GM18951 (cell line): ENCODE measurements around the gene SSBP3.

Experiments used
- POLR2A ChIP-seq: IDR thresholded peaks from 4 replicates; pipeline ENCODE4 v1.6.1; 2011; ENCODE audit warnings: mild to moderate bottlenecking; ENCODE audit not compliant: insufficient read length, insufficient read depth; ENCODE audit errors: extremely low read depth
- in situ Hi-C: fragments of 300-500 bp; cut with MboI; formaldehyde crosslinking; loops from one replicate; pipeline ENCODE4 v1.12.0; 2022; ENCODE audit warnings: low sequenced_read_pairs, mixed read lengths, inconsistent platforms; ENCODE audit not compliant: unreplicated experiment

Gene SSBP3

GRCh38 chr1:54328066-54328636 lies 78.0 kb downstream of the SSBP3 start:
- no peak for TF ChIP-seq POLR2A
- in situ Hi-C loops: no loop called here

GRCh38 chr1:54327386-54328065 lies 78.7 kb downstream of the SSBP3 start:
- TF ChIP-seq POLR2A: no peak
- in situ Hi-C loops: no loop called here

DNA sequence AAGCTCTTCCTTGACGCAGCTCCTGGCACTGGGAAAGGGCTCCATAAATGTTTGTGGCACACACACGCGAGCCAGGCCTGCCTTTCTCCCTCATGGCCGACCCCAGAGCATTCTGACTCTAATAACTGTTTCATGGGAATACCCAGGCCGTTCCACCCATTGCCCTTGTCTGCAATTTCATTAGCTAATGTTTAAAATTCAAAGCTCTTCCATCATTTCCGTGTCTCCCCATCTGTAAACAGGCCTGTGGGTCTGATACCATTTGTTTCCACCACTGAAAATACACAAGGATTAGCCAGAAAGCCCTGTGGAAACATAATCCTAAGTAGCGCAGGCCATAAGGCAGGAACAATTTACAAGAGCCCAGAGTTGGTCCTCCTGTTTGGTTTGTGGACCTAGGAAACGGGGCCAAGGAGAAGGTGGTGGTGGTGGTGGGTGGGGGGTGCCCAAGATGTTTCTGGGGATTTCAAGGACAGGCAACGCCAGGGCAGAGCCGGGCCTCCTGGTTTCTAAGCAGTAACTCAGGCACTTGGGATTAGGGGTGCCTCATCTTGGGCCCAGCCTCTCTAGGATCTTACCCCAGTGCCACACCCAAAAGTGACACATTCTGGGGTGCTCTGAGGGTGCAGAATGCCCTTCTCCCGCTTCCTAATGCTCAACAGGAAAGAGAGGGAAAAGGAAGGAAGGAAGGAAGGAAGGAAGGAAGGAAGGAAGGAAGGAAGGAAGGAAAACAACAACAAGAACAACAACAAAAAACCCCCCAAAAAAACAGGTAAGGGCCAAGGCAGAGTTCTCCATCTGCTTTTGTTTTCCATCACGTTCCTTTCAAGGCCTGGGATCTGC lies 79.4 kb downstream of the SSBP3 start:
- no peak for TF ChIP-seq POLR2A
- in situ Hi-C loops: no loop called here

DNA sequence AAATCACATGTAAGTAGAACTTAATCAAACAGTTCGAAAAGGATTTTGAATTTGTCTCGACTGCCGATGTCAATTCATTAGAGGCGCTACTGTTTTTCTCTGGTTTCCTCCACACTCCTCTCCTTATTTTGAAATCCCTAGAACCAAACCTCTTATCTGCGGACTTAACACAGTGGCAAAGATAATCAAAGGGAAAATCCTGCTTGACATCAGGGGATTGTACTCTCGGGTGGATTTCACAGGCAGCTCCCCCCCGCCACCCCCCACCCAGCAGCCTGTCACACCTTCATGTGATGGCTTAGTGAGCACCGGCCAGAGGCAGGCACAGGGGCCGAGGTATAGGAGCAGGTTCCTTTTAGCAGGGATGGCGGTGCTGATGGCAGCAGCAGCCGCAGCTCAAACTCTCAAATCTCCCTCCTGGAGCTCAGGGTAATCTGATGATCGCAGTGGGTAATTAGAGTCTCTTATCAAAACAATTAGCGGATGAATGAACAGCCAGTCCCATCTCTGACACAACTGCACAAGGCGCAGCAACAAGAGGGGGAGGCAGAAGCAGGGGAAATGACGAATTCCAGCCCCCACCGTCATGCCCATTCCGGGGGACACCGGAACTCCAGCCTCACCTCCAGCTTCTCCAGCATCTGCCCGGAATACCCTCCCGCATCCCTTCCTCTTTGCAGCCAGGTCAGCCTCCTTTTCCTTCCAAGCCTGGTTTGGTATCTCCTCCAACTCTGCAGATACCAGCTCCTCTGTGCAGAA lies 80.3 kb downstream of the SSBP3 start:
- in situ Hi-C loops: no loop called here
- no peak for TF ChIP-seq POLR2A

DNA sequence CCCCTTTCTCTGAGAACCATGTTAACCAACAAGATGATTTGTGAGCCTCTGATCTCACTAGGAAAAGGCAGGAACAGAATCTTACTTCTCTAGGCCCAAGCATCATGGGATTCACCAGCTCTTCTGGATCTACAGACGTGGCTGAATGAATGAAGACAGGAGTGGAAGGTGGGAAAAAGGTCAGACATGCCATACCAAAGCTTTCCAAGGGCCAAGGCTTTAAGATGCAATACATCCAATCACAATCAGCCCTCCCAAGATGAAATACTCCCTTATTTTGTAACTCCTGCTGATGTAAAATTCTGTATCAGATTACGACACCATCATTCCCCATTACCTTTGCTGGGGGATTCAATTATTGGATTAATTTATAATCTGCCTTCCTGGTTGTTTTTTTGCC lies 80.9 kb downstream of the SSBP3 start:
- in situ Hi-C loops: no loop called here
- TF ChIP-seq POLR2A: no peak

DNA sequence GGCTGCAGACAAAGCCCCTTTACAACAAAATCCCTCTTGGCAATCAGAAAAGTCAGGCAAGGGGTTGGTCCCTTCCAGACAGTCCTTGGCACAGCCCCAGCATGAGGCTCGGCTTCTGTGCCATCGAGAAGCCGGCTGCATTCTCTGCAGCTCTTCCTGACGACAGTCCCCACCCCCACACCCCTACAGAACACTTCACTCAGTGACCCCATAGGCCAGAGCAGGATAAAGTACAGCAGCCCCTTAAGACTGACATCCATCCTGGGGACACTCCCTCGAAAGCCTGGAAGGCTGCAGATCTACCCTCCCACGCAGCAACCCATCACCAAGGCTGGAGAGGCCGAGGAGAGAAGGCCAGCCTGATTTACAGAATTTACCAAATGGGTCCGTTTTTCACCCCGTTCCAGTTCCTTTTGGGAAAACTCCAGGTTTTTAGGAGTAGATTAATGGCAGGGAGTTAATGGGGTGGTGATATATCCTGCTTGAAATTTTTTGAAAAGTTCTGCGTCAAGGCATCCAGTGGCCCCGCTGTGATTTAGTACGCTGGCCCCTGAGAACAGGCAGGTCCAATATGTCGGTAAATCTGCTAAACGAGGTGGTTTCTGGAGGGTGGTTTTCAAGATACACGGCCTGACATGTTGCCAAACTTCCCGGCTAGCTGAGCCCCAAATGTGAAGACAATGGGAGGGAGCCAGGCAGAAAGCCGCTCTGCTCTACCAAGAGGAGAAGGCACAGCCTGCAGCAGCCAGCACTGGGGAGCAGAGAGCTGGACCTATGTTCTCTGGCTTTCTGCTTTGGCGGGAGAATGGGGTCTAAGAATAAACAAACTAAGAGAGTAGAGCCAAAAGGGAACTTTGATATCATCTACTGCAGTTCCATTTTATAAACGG lies 81.7 kb downstream of the SSBP3 start:
- no peak for TF ChIP-seq POLR2A
- in situ Hi-C loops: no loop called here

DNA sequence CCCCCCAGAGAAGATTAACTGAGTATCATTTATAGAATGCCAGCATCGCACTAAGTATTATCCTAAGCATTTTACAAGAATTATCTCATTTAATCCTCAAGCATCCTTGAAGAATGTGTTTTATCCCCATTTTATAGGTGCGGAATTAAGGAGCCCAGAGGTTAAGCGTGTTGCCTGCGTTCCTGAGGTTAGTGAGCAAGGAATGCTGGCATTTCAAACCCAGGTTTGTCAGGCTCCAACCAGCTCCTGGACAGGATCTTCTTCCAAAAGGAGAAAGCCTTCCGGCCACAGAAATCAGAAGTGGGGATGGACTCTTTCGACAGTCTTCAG lies 82.3 kb downstream of the SSBP3 start:
- in situ Hi-C loops: no loop called here
- TF ChIP-seq POLR2A: no peak

- no peak for TF ChIP-seq POLR2A
- in situ Hi-C loops: no loop called here
Observed at GRCh38 chr1:54323324-54323739, 82.9 kb downstream of the SSBP3 start.

GRCh38 chr1:54318246-54318814 lies 87.9 kb downstream of the SSBP3 start:
- in situ Hi-C loops: no loop called here
- TF ChIP-seq POLR2A: no peak

DNA sequence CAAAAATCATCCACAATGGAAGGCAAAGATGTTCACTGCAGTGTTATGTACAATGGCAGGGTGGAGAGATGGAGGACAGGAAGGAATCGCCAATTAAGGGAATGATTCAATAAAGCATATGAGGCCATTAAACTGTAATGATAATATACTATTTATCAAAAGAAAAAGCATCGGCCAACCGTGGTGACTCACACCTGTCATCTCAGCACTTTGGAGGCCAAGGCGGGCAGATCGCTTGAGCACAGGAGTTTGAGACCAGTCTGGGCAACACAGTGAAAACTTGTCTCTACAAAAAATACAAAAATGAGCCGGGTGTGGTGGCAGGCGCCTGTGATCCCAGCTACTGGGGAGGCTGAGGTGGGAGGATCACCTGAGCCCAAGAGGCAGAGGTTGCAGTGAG lies 89.1 kb downstream of the SSBP3 start:
- no peak for TF ChIP-seq POLR2A
- in situ Hi-C loops: no loop called here

DNA sequence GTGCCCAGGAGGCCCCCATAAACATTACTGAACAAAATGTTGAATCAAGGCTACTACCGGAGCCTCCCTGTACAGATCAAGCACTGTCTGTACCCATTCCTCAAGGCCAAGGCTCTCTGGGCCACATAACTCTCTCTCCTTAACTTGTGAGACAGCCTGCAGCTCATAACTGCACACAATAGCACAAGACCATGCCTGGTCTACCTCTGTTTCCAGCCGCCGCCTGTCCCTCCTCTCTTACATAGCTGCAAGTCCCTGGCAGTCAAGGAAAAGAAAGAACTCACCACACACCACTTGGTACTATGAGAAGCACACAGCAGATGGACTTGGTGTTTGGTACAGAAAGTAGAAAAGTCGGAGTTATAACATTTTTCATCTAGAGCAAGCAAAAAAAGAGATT lies 91.1 kb downstream of the SSBP3 start:
- in situ Hi-C loops: no loop called here

GRCh38 chr1:54314696-54315095 lies 91.5 kb downstream of the SSBP3 start:
- in situ Hi-C loops: no loop called here

More for the DNA sequence above, 91.1 kb downstream of the SSBP3 start:
- no peak for TF ChIP-seq POLR2A

GRCh38 chr1:54312796-54313316 lies 93.3 kb downstream of the SSBP3 start:
- in situ Hi-C loops: no loop called here
- TF ChIP-seq POLR2A: no peak

More at GRCh38 chr1:54314696-54315095, 91.5 kb downstream of the SSBP3 start:
- TF ChIP-seq POLR2A: no peak
